SKM-1 treated with dmso at 0.1 percent for 144 hours (cell line): ENCODE measurements around the gene C5.
"Not testable (repeated sequence)": the region's sequence is repeated elsewhere in the genome, so short reads cannot be mapped to it uniquely, and the experiment has no call there.

Experiments
- DNase-seq: peaks from one replicate; lab custom pipeline; 2025; ENCODE audit not compliant: unreplicated experiment; lab: John Stamatoyannopoulos, UW

Gene C5

GRCh38 chr9:120982836-120983235 is 67.2 kb downstream of the C5 start:
- no peak for DNase-seq

DNA sequence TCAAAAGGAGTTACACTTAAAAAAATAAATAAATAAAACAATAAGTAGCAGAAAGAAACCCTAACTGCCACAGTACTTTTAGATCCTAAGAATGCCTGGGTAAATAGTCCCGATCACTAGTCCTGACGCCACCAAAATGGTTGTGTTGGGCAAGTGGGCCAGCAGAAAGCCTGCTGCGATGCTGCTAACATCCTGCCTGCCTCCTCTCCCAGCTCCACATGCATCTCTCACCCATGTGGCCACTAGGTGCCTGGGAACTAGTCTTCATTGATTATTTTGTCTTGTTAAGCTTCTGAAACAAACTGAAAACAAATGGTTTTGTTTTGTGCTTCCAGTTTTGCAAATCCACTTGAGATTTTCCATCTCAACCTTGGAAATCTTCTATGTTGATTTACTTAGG is 69.1 kb downstream of the C5 start:
- DNase-seq: no peak

DNA sequence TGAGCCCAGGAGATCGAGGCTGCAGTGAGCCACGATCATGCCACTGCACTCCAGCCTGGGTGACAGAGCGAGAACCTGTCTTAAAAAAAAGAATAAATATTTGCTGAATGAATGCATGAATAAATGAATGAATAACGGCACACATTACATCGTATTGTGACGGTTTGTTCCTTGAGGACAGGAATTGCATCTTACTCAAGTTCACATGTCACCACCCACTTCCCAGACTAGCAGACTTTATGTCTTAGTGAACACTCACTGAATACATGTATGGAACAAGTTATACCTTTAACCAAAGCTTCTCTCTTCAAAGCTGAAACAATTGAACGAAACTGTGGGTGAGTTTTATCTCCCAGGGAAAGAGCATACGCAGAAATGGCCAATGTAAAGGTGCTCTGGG is 70.3 kb downstream of the C5 start:
- DNase-seq: no peak

DNA sequence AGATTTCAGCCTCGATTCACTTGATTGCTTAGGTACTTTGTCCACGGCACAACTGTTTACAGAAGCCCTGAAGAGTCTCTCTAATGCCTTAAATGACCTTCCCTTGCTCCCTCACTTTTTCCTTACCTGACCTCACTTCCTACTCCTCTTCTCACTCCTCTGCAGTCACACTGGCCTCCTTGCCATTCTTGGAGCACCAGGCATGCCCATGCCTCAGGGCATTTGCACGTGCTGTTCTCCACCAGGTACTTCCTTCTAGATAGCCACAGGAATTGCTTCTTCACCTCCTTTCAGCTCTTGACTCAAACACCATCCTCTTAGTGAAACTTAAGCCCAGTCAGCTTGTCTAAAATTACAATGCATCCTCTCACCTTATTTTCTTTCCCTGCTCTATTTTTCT is 71.1 kb downstream of the C5 start:
- DNase-seq: no peak

GRCh38 chr9:120977321-120977720 is 72.8 kb downstream of the C5 start:
- no peak for DNase-seq

DNA sequence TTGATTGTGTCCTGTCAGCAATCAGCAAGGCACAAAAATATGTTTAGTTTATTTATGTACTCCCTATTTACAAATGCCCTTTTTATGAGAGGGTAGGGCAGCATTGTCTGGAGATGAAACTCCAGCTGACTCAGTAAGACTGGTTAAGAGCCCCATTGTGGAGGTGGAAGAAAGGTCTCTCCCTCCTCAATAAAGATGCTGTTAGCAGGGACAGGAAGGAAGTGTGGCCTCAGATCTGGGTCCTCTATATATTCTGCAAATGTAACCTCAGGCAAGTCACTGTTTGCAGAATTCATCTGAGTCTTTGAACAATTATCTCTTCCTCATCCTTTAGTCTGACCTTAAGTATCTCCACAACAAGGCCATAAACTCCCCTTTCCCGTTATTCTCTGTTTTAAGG is 75.2 kb downstream of the C5 start:
- peak; percentile 22 for DNase-seq

DNA sequence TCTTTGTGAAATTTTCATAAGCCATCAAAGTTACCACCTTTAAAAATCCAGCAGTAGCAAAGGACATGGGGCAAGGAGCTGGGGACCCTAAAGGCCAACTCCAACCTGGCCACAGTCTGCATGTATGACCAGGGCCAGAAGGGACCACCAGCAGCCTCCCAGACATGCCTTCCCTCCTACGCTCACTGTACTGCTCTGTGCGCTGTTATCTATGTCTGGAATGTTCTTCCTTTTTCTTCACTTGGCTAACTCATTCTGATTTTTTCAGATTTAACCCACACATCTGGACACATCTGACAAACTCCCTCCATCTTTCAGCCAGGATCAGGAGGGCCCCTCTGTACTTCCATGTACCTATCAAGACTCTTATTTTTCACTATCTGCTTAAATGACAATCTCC is 75.9 kb downstream of the C5 start:
- no peak for DNase-seq

GRCh38 chr9:120971938-120972337 is 78.1 kb downstream of the C5 start:
- DNase-seq: no peak

DNA sequence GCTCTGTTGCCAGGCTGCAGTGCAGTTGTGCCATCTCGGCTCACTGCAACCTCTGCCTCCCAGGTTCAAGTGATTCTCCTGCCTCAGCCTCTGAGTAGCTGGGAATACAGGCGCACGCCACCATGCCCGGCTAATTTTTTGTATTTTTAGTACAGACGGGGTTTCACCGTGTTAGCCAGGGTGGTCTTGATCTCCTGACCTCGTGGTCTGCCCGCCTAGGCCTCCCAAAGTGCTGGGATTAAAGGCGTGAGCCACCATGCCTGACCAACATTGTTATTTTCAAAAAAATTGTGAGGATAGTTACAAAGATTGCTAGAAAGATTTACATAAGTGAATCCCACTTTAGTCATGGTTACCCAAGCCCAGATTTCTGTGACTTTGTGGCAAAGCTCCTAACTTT is 78.6 kb downstream of the C5 start:
- DNase-seq: not testable (repeated sequence)

GRCh38 chr9:120970244-120970643 is 79.8 kb downstream of the C5 start:
- no peak for DNase-seq

GRCh38 chr9:120966013-120966369 is 84.1 kb downstream of the C5 start:
- DNase-seq: no peak

DNA sequence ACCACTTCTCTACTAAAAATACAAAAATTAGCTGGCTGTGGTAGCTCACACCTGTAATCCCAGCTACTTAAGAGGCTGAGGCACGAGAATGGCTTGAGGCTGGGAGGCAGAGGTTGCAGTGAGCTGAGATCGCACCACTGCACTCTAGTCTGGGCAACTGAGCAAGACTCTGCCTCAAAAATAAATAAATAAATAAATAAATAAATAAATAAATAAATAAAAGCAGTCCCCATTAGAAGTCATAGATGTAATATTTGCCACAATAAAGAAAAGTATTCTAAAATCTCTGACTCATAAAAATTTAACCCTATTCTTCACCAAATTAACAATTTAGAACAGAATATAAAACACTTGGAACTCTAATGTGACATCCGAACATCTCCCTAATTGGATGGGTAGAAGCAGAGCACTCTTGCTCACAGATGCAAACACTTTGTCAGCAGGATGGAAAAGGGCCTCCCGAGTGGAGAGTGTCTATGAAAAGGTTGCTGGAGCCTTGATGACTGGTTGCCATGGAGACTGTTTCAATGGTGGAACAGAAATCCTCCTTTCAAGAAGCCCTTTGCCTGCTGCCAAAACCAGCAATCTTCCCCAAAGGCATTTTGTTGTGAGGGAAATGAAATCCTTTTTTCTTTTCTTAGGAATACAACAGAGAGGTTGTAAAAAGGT is 84.6 kb downstream of the C5 start:
- DNase-seq: no peak

DNA sequence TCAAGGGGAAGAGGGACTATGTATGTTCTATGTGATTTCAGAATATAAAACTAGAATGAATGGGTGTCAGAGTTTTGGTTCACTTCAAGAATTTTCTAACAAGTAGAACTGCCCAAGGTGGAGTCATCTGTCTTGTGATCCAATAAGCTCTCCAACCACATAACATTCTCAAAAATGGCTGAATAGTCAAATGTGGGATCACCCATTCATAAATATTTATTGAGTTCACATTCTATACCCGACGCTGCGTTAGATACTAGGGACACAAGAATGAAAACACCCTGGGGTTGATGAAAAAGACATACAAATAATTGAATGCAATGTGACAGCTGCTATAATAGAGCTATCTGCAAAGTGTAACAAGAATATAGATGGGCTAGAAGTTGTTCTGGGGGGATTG is 88.1 kb downstream of the C5 start:
- no peak for DNase-seq

DNA sequence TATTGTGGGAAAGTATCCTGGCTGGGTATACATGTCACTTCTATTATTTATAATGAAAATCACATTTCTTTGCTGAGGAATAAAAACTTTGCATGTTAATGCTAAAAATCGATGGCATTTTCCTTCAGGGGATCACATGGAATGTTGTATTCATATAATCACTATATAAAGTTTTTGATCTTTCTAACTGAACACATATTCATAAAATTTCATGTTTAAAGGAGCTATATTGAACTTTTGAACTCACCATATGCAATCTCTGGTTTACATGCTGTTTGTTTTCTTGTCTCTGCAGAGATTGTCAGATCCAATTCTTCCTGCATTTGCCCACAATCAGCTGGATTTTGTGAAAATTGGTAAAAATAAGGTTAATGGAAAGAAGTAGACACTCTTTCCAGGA is 90.1 kb downstream of the C5 start:
- DNase-seq: no peak

DNA sequence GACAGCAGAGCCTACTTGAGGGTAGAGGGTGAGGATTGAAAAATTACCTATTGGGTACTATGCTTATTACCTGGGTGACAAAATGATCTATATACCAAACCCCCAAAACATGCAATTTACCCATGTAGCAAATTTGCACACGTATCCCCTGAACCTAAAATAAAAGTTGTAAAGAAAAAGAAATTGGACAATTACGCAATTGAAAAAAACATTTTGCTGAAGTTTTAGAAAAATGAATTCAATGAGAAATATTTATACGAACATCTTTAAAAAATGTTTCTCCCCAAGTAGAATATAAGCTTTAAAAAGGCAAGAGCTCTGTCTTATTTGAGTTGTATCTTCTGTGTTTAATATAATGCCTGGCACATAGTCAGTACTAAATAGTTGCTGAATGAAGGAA is 93.2 kb downstream of the C5 start:
- DNase-seq: no peak

GRCh38 chr9:120951960-120952618 is 98.0 kb downstream of the C5 start:
- DNase-seq: no peak

DNA sequence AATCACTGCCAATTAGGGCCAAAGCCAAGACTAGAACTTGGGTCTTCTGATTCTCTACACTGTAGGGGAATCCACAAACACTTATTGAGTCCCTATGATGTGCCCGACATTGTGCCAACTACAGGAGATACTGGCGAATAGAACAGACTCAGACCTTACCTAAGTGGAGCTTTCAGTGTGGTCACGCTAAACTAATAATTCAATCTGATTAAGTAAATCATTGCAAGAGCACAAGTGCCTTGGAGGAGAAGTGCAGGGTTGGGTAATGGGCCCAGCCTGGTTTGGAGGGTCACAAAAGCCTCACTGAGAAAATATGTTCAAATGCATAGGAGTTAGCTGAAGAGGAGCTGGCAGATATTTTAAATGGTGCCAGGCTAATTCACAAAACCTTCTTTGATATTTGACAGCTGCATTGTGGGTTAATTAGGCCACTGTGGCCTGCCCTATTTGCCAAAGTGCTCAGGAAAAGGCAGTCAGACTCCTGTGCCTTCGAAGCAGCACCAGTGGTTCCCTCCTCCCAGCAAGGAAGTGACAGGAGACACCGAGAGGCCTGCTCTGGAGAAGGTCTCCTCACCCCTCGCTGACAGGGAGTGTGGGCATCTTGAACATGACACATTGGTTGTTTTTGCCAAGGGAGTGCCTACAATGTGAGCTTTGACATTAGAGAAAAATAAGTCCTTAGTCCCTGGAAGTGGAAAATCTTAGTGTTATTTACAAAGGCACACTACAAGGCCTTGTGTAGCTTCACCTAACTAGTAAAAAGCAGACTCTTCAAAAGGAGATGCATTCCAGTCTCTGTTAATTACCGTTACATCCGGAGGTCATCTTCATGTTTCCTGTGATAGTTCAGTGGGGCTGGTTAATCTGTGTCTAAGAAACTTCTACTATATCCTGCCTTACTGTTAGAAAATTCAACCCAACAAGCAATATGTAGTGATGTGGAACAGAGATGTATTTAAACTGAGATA is 99.4 kb downstream of the C5 start:
- no peak for DNase-seq

DNA sequence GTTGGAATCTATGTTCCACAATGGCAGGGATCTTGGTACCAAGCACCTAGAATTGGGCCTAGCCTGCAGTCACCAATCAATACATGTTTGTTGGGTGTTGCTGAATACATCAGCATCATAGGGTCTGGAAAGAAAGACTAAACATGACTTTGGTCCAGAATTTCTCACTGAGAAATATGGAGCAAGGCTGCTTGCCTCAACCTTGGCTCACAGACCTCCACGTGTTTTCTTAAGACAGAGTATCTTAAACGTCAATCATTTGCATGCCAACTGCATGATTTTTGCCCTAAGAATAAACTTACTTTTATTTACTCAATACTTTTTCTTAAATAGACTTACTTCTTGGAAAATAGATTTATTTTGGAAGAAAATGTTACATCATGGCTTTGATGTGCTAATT is 100.8 kb downstream of the C5 start:
- DNase-seq: no peak

- DNase-seq: no peak
Observed at GRCh38 chr9:120948824-120949223, 101.3 kb downstream of the C5 start.

GRCh38 chr9:120947222-120947621 is 102.9 kb downstream of the C5 start:
- DNase-seq: no peak

DNA sequence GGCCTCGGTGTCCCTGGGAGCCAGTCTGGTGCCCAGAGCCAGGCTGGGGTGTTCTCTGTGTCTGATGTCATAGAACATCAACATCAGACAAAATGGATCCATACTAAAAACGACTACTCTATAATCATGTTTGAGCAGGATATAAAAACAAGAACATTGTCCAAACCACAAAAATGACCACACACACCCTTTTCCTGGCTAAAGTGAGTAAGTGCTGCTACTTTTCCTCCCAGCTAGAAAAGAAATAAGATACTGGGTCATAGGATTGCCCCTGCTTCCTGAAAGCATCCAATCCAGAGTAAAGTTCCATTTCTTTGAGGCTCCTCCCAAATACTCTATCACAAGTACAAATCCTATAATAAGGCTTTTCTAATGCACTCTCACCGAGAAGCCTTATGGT is 103.8 kb downstream of the C5 start:
- DNase-seq: no peak

DNA sequence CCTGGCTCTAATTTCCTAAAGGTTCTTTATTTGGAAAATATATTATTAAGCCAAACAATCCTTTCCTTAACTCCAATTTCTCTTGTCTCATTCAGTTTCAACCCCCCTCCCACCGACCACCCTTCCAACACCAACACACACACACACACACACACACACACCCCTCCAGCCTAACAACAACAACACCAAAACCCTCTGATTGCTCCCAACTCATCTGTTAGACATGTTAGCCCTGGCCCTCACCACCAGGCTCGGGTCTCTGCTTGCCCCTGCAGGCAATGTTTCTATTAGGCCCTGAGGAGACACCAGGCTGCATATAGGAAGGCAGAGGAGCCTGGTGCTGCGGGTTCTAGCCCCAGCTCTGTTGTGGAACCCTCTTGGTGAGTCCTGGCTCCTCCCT is 105.1 kb downstream of the C5 start:
- no peak for DNase-seq
